B cell (primary cell): ENCODE measurements around the gene MYL6B.

Experiments used
- EZH2 ChIP-seq: IDR thresholded peaks from 2 replicates; pipeline ENCODE4 v1.6.1; 2012; ENCODE audit warnings: borderline replicate concordance, low read depth, mild to moderate bottlenecking, moderate library complexity, low read length; ENCODE audit not compliant: insufficient read depth, poor library complexity, severe bottlenecking
- TF ChIP-seq, protein P1 (sequence below): fragments of 200-600 bp; IDR thresholded peaks from one replicate; pipeline ENCODE4 v1.8.0; 2022; ENCODE audit warnings: antibody characterized with exemption, mild to moderate bottlenecking

DNA sequence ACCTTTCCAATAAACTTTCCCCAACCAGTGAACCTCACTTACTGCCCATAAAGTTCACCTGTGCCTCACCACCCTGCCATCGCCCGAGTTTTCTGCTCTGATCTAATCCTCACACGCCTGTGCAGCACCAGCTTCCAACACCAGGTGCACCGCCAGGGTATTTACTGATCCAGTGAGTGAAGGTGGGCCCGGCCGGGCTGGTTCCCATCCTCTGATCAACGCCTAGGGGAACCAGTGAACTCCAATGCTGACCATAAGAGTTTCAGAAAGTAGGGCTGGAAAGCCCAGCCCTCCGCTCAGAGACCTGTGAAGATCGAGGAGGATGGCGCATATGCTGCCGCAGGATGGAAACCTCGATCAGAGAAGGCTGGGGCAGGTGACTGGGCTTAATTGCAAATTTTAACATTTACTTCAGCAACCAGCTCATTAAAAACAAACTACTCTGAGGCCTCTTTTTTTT, 685 bp upstream of the MYL6B start:
- TF ChIP-seq EZH2 = no peak
- TF ChIP-seq, protein P1, sequence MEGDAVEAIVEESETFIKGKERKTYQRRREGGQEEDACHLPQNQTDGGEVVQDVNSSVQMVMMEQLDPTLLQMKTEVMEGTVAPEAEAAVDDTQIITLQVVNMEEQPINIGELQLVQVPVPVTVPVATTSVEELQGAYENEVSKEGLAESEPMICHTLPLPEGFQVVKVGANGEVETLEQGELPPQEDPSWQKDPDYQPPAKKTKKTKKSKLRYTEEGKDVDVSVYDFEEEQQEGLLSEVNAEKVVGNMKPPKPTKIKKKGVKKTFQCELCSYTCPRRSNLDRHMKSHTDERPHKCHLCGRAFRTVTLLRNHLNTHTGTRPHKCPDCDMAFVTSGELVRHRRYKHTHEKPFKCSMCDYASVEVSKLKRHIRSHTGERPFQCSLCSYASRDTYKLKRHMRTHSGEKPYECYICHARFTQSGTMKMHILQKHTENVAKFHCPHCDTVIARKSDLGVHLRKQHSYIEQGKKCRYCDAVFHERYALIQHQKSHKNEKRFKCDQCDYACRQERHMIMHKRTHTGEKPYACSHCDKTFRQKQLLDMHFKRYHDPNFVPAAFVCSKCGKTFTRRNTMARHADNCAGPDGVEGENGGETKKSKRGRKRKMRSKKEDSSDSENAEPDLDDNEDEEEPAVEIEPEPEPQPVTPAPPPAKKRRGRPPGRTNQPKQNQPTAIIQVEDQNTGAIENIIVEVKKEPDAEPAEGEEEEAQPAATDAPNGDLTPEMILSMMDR = peak; percentile 74
